Measurements from ENCODE around the gene AP4M1. TPM values are rescaled to one million over a fixed set of nuclear protein-coding genes. Genes with fewer than 3 reads are reported as not detected.

AP4M1 gene
- total and polyA plus RNA-seq, 9 of the 15 experiments (the other 6 are each of a cell fraction or from before 2014, with no cell fraction given): 1.3 to 30.9 (median 14.1) TPM

DNA sequence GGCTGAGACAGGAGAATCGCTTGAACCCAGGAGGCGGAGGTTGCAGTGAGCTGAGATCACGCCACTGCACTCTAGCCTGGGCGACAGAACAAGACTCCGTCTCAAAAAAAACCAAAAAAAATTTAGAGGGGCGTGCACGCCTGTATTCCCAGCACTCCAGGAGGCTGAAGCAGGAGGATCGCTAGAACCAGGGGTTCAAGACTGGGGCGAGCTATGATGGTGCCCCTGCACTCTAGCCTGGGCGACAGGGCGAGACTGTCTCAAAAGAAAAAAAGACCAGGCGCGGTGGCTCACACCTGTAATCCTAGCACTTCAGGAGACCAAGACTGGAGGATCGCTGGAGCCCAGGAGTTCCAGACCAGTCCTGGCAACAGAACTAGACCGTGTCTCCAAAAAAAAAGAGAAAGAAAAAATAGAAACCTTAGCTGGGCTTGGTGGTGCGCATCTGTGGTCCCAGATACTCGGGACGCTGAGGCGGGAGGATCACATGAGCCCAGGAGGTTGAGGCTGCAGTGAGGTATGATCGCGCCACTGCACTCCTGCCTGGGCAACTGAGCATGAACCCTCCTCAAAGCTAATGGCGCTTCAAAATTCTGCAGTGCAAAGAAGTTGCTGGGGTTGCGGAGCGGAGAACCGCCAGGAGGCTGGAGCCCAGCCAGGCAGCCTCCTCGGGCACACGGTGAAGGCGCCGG is 24.9 kb downstream of the AP4M1 start (continued):
- peak; percentile 80 for TF ChIP-seq E2F3 (CRISPR knock-in tag; IDR thresholded peaks at IDR 0.05)
- TF ChIP-seq NFXL1 (CRISPR knock-in tag; IDR thresholded peaks at IDR 0.05): no peak
- TF ChIP-seq, protein P1, sequence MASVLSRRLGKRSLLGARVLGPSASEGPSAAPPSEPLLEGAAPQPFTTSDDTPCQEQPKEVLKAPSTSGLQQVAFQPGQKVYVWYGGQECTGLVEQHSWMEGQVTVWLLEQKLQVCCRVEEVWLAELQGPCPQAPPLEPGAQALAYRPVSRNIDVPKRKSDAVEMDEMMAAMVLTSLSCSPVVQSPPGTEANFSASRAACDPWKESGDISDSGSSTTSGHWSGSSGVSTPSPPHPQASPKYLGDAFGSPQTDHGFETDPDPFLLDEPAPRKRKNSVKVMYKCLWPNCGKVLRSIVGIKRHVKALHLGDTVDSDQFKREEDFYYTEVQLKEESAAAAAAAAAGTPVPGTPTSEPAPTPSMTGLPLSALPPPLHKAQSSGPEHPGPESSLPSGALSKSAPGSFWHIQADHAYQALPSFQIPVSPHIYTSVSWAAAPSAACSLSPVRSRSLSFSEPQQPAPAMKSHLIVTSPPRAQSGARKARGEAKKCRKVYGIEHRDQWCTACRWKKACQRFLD (CRISPR knock-in tag; IDR thresholded peaks at IDR 0.05): 0 out of 2 replicates have a peak, but pooled peaks have one; percentile 74
- TF ChIP-seq RAD21 (CRISPR knock-in tag; conservative IDR thresholded peaks at IDR 0.05 in 1 of 2, IDR thresholded peaks at IDR 0.05 in 1 of 2): peak; percentile 7 to 13; a peak in 1 of 4 replicates
- TF ChIP-seq, protein P2, sequence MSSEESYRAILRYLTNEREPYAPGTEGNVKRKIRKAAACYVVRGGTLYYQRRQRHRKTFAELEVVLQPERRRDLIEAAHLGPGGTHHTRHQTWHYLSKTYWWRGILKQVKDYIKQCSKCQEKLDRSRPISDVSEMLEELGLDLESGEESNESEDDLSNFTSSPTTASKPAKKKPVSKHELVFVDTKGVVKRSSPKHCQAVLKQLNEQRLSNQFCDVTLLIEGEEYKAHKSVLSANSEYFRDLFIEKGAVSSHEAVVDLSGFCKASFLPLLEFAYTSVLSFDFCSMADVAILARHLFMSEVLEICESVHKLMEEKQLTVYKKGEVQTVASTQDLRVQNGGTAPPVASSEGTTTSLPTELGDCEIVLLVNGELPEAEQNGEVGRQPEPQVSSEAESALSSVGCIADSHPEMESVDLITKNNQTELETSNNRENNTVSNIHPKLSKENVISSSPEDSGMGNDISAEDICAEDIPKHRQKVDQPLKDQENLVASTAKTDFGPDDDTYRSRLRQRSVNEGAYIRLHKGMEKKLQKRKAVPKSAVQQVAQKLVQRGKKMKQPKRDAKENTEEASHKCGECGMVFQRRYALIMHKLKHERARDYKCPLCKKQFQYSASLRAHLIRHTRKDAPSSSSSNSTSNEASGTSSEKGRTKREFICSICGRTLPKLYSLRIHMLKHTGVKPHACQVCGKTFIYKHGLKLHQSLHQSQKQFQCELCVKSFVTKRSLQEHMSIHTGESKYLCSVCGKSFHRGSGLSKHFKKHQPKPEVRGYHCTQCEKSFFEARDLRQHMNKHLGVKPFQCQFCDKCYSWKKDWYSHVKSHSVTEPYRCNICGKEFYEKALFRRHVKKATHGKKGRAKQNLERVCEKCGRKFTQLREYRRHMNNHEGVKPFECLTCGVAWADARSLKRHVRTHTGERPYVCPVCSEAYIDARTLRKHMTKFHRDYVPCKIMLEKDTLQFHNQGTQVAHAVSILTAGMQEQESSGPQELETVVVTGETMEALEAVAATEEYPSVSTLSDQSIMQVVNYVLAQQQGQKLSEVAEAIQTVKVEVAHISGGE (CRISPR knock-in tag; IDR thresholded peaks at IDR 0.05): peak in 1 of 3 experiments; percentile 33; a peak in 1 of 6 replicates
- TF ChIP-seq, protein P3, sequence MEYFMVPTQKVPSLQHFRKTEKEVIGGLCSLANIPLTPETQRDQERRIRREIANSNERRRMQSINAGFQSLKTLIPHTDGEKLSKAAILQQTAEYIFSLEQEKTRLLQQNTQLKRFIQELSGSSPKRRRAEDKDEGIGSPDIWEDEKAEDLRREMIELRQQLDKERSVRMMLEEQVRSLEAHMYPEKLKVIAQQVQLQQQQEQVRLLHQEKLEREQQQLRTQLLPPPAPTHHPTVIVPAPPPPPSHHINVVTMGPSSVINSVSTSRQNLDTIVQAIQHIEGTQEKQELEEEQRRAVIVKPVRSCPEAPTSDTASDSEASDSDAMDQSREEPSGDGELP (CRISPR knock-in tag; IDR thresholded peaks at IDR 0.05; ENCODE audit: borderline replicate concordance): no peak
- TF ChIP-seq CTBP1 (IDR thresholded peaks at IDR 0.05; ENCODE audit: borderline replicate concordance): no peak
- no peak for TF ChIP-seq MYC (IDR thresholded peaks at IDR 0.05; ENCODE audit: low read depth, low read length)
- TF ChIP-seq MYC (CRISPR knock-in tag; IDR thresholded peaks at IDR 0.05; ENCODE audit: borderline replicate concordance, low read depth): peak; percentile 71; the same call in 1 of the 2 replicates
- TF ChIP-seq GABPB2 (CRISPR knock-in tag; conservative IDR thresholded peaks at IDR 0.05): no peak

All from K562 (cell line).